ENCODE measurements around the gene HIVEP3. TPM values are rescaled to one million over a fixed set of nuclear protein-coding genes. Genes with fewer than 3 reads are reported as not detected.

Gene HIVEP3
- total RNA-seq, 1 experiment from 2014 or later: 0.32 TPM

- no peak for DNase-seq (ENCODE audit: low read depth, low spot score)
- in situ Hi-C loops (cut with HindIII; ENCODE audit: low pct_unique_long_range_greater_than_20kb, low sequenced_read_pairs): no loop called here
Measured at GRCh38 chr1:41537788-41538351, 380.9 kb downstream of the HIVEP3 start.

GRCh38 chr1:41537251-41537650, 381.5 kb downstream of the HIVEP3 start:
- DNase-seq (ENCODE audit: low read depth, low spot score): no peak
- in situ Hi-C loops (cut with HindIII; ENCODE audit: low pct_unique_long_range_greater_than_20kb, low sequenced_read_pairs): no loop called here

GRCh38 chr1:41536361-41536802, 382.3 kb downstream of the HIVEP3 start:
- DNase-seq (ENCODE audit: low read depth, low spot score): no peak
- in situ Hi-C loops (cut with HindIII; ENCODE audit: low pct_unique_long_range_greater_than_20kb, low sequenced_read_pairs): no loop called here

GRCh38 chr1:41535716-41536115, 383.0 kb downstream of the HIVEP3 start:
- DNase-seq (ENCODE audit: low read depth, low spot score): no peak
- in situ Hi-C loops (cut with HindIII; ENCODE audit: low pct_unique_long_range_greater_than_20kb, low sequenced_read_pairs): no loop called here

- DNase-seq (ENCODE audit: low read depth, low spot score): no peak
- in situ Hi-C loops (cut with HindIII; ENCODE audit: low pct_unique_long_range_greater_than_20kb, low sequenced_read_pairs): no loop called here
Measured at GRCh38 chr1:41535276-41535675, 383.4 kb downstream of the HIVEP3 start.

- no peak for DNase-seq (ENCODE audit: low read depth, low spot score)
- in situ Hi-C loops (cut with HindIII; ENCODE audit: low pct_unique_long_range_greater_than_20kb, low sequenced_read_pairs): no loop called here
Measured at GRCh38 chr1:41534181-41535076, 384.3 kb downstream of the HIVEP3 start.

- DNase-seq (ENCODE audit: low read depth, low spot score): no peak
- in situ Hi-C loops (cut with HindIII; ENCODE audit: low pct_unique_long_range_greater_than_20kb, low sequenced_read_pairs): no loop called here
Measured at GRCh38 chr1:41533731-41534080, 385.0 kb downstream of the HIVEP3 start.

GRCh38 chr1:41533016-41533730, 385.5 kb downstream of the HIVEP3 start:
- in situ Hi-C loops (cut with HindIII; ENCODE audit: low pct_unique_long_range_greater_than_20kb, low sequenced_read_pairs): no loop called here

GRCh38 chr1:41532206-41532975, 386.3 kb downstream of the HIVEP3 start:
- no peak for DNase-seq (ENCODE audit: low read depth, low spot score)
- in situ Hi-C loops (cut with HindIII; ENCODE audit: low pct_unique_long_range_greater_than_20kb, low sequenced_read_pairs): no loop called here

More at GRCh38 chr1:41533016-41533730, 385.5 kb downstream of the HIVEP3 start:
- no peak for DNase-seq (ENCODE audit: low read depth, low spot score)

- in situ Hi-C loops (cut with HindIII; ENCODE audit: low pct_unique_long_range_greater_than_20kb, low sequenced_read_pairs): no loop called here
- DNase-seq (ENCODE audit: low read depth, low spot score): no peak
Measured at GRCh38 chr1:41530411-41530810, 388.3 kb downstream of the HIVEP3 start.

- in situ Hi-C loops (cut with HindIII; ENCODE audit: low pct_unique_long_range_greater_than_20kb, low sequenced_read_pairs): no loop called here
- DNase-seq (ENCODE audit: low read depth, low spot score): no peak
Measured at GRCh38 chr1:41529621-41530395, 388.9 kb downstream of the HIVEP3 start.

GRCh38 chr1:41528726-41529605, 389.8 kb downstream of the HIVEP3 start:
- in situ Hi-C loops (cut with HindIII; ENCODE audit: low pct_unique_long_range_greater_than_20kb, low sequenced_read_pairs): no loop called here

GRCh38 chr1:41528106-41528505, 390.6 kb downstream of the HIVEP3 start:
- DNase-seq (ENCODE audit: low read depth, low spot score): no peak
- in situ Hi-C loops (cut with HindIII; ENCODE audit: low pct_unique_long_range_greater_than_20kb, low sequenced_read_pairs): no loop called here

More at GRCh38 chr1:41528726-41529605, 389.8 kb downstream of the HIVEP3 start:
- no peak for DNase-seq (ENCODE audit: low read depth, low spot score)

- in situ Hi-C loops (cut with HindIII; ENCODE audit: low pct_unique_long_range_greater_than_20kb, low sequenced_read_pairs): no loop called here
Measured at GRCh38 chr1:41526956-41527561, 391.7 kb downstream of the HIVEP3 start.

GRCh38 chr1:41525891-41526587, 392.7 kb downstream of the HIVEP3 start:
- DNase-seq (ENCODE audit: low read depth, low spot score): no peak
- in situ Hi-C loops (cut with HindIII; ENCODE audit: low pct_unique_long_range_greater_than_20kb, low sequenced_read_pairs): no loop called here

More at GRCh38 chr1:41526956-41527561, 391.7 kb downstream of the HIVEP3 start:
- DNase-seq (ENCODE audit: low read depth, low spot score): no peak
